Upper lobe of left lung (tissue), 6 donors: ENCODE measurements around the gene TMPRSS9. TPM values are rescaled to one million over a fixed set of nuclear protein-coding genes. Genes with fewer than 3 reads are reported as not detected.
A peak's percentile ranks its signal among the peaks of the same experiment; 100 is the strongest.

ENCODE experiments used
- ATAC-seq, 2 donors: fragments of 200-7000 bp; cut with Tn5 transposase; one replicate each; pipeline ENCODE4 v1.9.1; 2022; ENCODE audit warnings: mild to moderate bottlenecking in 2 of 2, moderate library complexity in 2 of 2; ENCODE audit not compliant: low FRiP score in 2 of 2
- DNase-seq, 2 donors: peaks; one replicate each; pipeline ENCODE4 v3.0.0-alpha.2; 2019 to 2020
- H3K27ac ChIP-seq, 4 donors: fragments of 200-600 bp; sonication (generic); one replicate each; pipeline ENCODE4 v1.5.1; 2016 to 2019
- H3K27me3 ChIP-seq, 4 donors: fragments of 200-600 bp; sonication (generic); one replicate each; pipeline ENCODE4 v1.5.1; 2017 to 2019
- H3K36me3 ChIP-seq, 4 donors: fragments of 200-600 bp; sonication (generic); one replicate each; pipeline ENCODE4 v1.5.1; 2016 to 2019
- H3K4me1 ChIP-seq, 4 donors: fragments of 200-600 bp; sonication (generic); one replicate each; pipeline ENCODE4 v1.5.1; 2018 to 2019
- H3K4me3 ChIP-seq, 4 donors: fragments of 200-600 bp; sonication (generic); one replicate each; pipeline ENCODE4 v1.5.1; 2017 to 2019; ENCODE audit warnings: mild to moderate bottlenecking in 2 of 4, moderate library complexity in 1 of 4
- H3K9me3 ChIP-seq, 4 donors: fragments of 200-600 bp; sonication (generic); one replicate each; pipeline ENCODE4 v1.5.1; 2018 to 2019
- EP300 ChIP-seq, 4 donors: sonication (generic); formaldehyde crosslinking; IDR thresholded peaks; one replicate each; pipeline ENCODE4 v1.5.1; 2017; ENCODE audit warnings: antibody characterized with exemption in 4 of 4, control low read depth in 2 of 4
- POLR2A ChIP-seq, 4 donors: fragments of 450-650 bp; IDR thresholded peaks; one replicate each; pipeline ENCODE4 v1.5.1; 2016 to 2017; ENCODE audit warnings: antibody characterized with exemption in 4 of 4, mild to moderate bottlenecking in 2 of 4
- POLR2AphosphoS5 ChIP-seq, 2 donors: sonication (generic); formaldehyde crosslinking; IDR thresholded peaks; one replicate each; pipeline ENCODE4 v1.5.1; 2017; ENCODE audit warnings: antibody characterized with exemption in 2 of 2
- WGBS, 2 donors: methylation state at CpG; one replicate each; pipeline ENCODE4 v1.1.5; 2017 to 2018; 5-methylcytosine and 5-hydroxymethylcytosine counted together
- total RNA-seq, 6 donors: library from RNA; depleted of rRNA in 4 of 6; stranded (reverse); fragments of >200 nt in 4 of 6; gene quantifications; one replicate each; pipeline versions ENCODE4 v1.1.0 to v1.2.1, GENCODE V29; 2016 to 2021
- TF ChIP-seq, protein P1 (sequence below), 6 experiments: fragments of 450-650 bp in 4 of 6; fragments of 200-600 bp in 2 of 6; sonication (generic) in 2 of 6; IDR thresholded peaks; one replicate each; pipeline ENCODE4 v1.5.1; 2016 to 2019; ENCODE audit warnings: antibody characterized with exemption in 6 of 6
- donor health status: DM: no; HTN: no; CAD: no; lungs with moderate emphysema.
- donor health status: DM: no; HTN: yes; CAD: no; lungs with severe emphysema.

Gene TMPRSS9
- total RNA-seq, 6 donors from 2014 or later: 0.14 to 0.55 (median 0.26) TPM; not detected in 2

DNA sequence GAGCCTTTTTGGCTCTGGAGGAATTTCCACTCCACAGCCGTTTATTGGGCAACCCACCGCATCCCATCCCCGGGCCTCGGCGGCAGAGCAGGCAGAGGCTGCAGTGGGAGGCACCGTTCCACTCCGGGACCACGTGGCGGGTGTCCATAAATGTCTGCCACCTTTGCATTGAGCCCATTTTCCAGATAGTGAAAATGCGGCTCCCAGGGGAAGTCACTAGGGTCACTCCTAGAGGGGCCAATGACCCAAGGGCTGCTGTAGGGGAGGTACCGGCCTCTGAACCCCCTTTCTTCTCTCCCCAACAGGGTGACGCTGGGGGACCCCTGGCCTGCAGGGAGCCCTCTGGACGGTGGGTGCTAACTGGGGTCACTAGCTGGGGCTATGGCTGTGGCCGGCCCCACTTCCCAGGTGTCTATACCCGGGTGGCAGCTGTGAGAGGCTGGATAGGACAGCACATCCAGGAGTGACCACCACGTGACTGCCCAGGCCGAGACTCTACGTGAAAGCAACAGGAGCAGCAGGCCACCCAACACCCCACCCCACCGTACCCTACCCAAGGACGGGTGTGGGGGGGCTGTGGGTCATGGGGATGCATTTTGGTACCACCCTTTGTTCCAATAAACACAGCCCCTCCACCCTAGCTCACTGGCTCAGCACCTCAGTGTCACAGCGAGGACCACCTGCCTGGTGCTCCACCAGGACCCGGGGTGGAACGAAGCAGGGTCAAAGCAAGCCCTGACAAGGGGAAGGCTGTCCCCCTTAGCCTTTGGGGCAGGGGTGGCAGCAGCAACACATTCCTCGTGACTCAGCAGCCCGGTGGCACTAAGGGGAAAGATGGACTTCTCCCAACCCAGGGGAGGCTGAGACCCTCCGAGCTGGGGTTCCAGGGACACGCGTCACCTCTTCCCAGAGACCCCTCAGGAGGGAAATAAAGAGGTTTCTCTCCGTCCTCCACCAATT lies 65.8 kb downstream of the TMPRSS9 start:
- no peak for TF ChIP-seq POLR2A (IDR thresholded peaks at IDR 0.05)
- TF ChIP-seq, protein P1, sequence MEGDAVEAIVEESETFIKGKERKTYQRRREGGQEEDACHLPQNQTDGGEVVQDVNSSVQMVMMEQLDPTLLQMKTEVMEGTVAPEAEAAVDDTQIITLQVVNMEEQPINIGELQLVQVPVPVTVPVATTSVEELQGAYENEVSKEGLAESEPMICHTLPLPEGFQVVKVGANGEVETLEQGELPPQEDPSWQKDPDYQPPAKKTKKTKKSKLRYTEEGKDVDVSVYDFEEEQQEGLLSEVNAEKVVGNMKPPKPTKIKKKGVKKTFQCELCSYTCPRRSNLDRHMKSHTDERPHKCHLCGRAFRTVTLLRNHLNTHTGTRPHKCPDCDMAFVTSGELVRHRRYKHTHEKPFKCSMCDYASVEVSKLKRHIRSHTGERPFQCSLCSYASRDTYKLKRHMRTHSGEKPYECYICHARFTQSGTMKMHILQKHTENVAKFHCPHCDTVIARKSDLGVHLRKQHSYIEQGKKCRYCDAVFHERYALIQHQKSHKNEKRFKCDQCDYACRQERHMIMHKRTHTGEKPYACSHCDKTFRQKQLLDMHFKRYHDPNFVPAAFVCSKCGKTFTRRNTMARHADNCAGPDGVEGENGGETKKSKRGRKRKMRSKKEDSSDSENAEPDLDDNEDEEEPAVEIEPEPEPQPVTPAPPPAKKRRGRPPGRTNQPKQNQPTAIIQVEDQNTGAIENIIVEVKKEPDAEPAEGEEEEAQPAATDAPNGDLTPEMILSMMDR (IDR thresholded peaks at IDR 0.05): no peak
- no peak for TF ChIP-seq EP300 (IDR thresholded peaks at IDR 0.05)
- no peak for TF ChIP-seq POLR2AphosphoS5 (IDR thresholded peaks at IDR 0.05)
- no peak for ATAC-seq
- peak overlapping the region in 3 of 4 donors; percentile 79 to 99 (median 95) for H3K4me3 ChIP-seq
- no peaks in the 10 kb centered on the region for H3K27me3 ChIP-seq
- no peak overlapping the region for H3K27ac ChIP-seq
- 83 to 87% methylated on average over 12 to 29 of the region's 29 CpGs for WGBS, 2 donors
- H3K36me3 ChIP-seq: peaks cover 0 to 20% (median 10%) of the 10 kb centered on the region in 4 donors
- no peaks in the 10 kb centered on the region for H3K9me3 ChIP-seq
- peaks cover 22 to 45% (median 24%) of the 10 kb centered on the region in 4 donors for H3K4me1 ChIP-seq
- DNase-seq: no peak

DNA sequence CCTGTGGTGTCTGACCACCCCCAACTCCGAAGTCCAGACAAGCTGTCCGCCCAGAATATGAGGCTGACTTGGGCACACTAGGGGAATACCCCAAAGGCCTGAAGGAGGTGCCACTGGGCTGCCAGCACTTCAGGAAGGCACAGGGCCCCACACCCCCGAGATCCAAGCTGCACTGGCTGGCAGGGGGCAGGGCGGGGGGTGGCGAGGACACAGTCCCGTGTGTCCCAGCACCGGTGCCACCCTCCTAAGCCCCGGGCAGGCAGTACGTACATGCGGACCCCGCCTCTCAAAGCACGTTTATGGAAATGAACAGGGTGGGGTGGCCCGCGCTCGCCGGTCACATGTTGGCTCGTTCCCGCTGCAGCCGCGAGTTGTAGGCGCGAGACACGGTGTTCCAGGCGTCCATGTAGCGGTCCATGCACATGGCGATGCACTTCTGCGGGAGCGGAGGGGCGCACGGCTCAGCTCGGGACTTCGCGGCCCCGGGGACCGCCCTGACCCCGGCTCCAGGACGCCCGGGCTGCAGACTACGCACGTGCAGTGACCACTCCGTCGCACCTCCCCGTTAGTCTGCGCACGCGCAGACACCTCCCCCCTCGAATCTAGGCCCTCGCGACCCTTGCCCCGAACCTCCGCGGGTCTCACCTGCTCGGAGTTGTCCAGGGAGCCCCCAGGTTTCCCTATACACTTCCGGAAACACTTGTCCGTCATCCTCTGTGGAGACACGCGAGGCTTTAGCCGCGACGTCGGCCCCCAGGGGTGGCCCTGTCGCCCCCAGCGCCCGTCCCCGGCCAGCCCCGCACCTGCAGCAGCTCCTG lies 66.8 kb downstream of the TMPRSS9 start:
- 8% methylated on average over 38 of the region's 66 CpGs; no CpG with 5 or more reads in 1 of the 2 donors for WGBS, 2 donors
- Histone ChIP-seq H3K4me3 (peak overlapping the region; percentile 79 to 99 (median 87)), H3K27me3 (no peaks in the 10 kb centered on the region), H3K27ac (peak overlapping the region; percentile 84 to 98 (median 94)), H3K9me3 (no peaks in the 10 kb centered on the region), H3K36me3 (peaks cover 4 to 29% (median 19%) of the 10 kb centered on the region in 4 donors), H3K4me1 (peaks cover 22 to 45% (median 24%) of the 10 kb centered on the region in 4 donors)
- DNase-seq: peak; percentile 37 to 86
- TF ChIP-seq, protein P1 (IDR thresholded peaks at IDR 0.05): peak in 1 of 6 experiments; percentile 9
- TF ChIP-seq POLR2A (IDR thresholded peaks at IDR 0.05): peak in 1 of 4 donors; percentile 1
- no peak for TF ChIP-seq EP300 (IDR thresholded peaks at IDR 0.05)
- TF ChIP-seq POLR2AphosphoS5 (IDR thresholded peaks at IDR 0.05): no peak
- peak in 1 of 2 donors; percentile 48 for ATAC-seq

DNA sequence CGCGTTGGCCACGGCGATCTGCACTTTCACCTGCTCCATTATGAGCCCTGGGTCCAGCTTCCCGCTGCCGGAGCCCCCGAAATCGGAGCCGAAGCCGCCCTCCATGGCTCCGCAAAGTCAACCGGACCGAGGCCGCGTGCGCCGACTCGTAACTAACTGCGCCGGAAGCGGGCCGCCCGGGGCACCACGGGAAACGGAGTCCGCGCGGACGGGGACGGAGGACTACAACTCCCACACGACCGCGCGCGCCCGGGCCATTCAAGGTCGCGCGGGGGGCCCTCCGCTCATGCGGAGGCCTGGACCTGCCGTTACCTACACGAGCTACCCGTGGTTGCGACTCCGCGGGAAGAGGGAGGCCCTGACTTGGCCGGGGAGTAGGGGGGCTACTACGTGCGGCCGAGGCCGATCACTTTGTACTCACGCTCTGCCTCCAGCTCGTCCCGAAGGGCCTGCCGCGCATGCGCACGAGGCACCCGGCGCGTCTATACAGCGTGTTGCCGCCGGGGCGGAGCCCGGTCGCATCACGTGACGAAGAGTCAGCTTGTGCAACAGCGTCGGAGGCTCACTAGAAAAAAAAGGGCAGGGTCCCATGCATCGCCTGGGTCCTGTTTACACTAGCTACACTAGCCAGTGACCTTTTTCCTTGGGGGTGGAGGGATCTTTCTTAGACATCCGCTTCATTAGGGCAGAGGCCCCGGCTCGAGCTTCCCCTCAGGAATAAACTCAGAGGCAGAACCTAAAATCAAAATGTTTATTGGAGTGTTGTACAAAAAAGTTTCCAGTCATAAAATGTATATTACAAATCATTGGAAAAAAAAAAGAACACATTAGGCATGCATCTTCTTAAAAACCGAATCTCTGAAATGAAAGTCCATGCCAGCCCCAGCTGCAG lies 67.6 kb downstream of the TMPRSS9 start, which contains the start of gene TIMM13:
Gene TIMM13, minus strand, starts transcription at position 158 of the 892 bp plus-strand sequence. Its CDS starts 53 bp downstream, at position 105.
- H3K36me3 ChIP-seq: peaks cover 4 to 32% (median 20%) of the 10 kb centered on the region in 4 donors
- peak within 1 kb of the TSS; percentile 84 to 98 (median 94) for H3K27ac ChIP-seq
- H3K9me3 ChIP-seq: no peaks in the 10 kb centered on the region
- DNase-seq (peak; percentile 96 to 100), ATAC-seq (peak; percentile 95 to 96)
- H3K4me3 ChIP-seq: peak within 1 kb of the TSS; percentile 79 to 99 (median 87)
- peak; percentile 67 to 71 for TF ChIP-seq POLR2AphosphoS5 (IDR thresholded peaks at IDR 0.05)
- TF ChIP-seq, protein P1 (IDR thresholded peaks at IDR 0.05): no peak
- TF ChIP-seq POLR2A (IDR thresholded peaks at IDR 0.05): peak in 2 of 4 donors; percentile 10 to 80
- 0 to 8% methylated on average over 5 to 44 of the region's 77 CpGs for WGBS, 2 donors
- peaks cover 22 to 45% (median 24%) of the 10 kb centered on the region in 4 donors for H3K4me1 ChIP-seq
- no peaks in the 10 kb centered on the region for H3K27me3 ChIP-seq

DNA sequence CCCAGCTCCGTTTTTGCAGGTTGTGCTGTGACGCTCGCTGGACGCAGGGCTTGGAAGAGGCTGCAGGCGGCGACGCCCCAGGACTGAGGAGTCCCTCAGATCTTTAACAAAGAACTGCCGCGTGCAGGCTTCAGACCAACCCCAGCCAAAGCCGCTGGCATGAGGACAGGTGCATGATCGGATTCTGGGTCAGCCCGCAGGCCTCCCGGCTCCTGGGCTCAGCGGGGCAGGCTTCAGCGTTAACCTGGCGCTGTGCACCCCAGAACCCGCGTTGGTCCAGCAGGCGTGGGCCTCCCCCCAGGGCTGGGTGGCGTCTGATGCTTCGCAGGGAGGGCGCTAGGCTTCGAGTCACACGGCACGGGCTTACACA lies 68.2 kb downstream of the TMPRSS9 start:
- peaks cover 22 to 42% (median 24%) of the 10 kb centered on the region in 4 donors for H3K4me1 ChIP-seq
- ATAC-seq: no peak
- H3K36me3 ChIP-seq: peaks cover 4 to 32% (median 20%) of the 10 kb centered on the region in 4 donors
- DNase-seq: peak in 1 of 2 donors; percentile 80
- peak overlapping the region in 3 of 4 donors; percentile 79 to 99 (median 95) for H3K4me3 ChIP-seq
- H3K27ac ChIP-seq: peak overlapping the region; percentile 84 to 98 (median 94)
- no peaks in the 10 kb centered on the region for H3K9me3 ChIP-seq
- WGBS, 2 donors: 32 to 63% methylated on average over 14 to 22 of the region's 25 CpGs
- H3K27me3 ChIP-seq: no peaks in the 10 kb centered on the region
- TF ChIP-seq, protein P1 (IDR thresholded peaks at IDR 0.05): no peak
- no peak for TF ChIP-seq POLR2A (IDR thresholded peaks at IDR 0.05)
- no peak for TF ChIP-seq POLR2AphosphoS5 (IDR thresholded peaks at IDR 0.05)
- TF ChIP-seq EP300 (IDR thresholded peaks at IDR 0.05): no peak
